HEK293T (cell line): Measurements from ENCODE around the gene ADGRA3.

ENCODE experiments used
- ARNT ChIP-seq: fragments of 450-650 bp; IDR thresholded peaks from 2 replicates; pipeline ENCODE4 v1.6.1; 2017; ENCODE audit warnings: mild to moderate bottlenecking
- FOXK2 ChIP-seq: fragments of 450-650 bp; IDR thresholded peaks from 2 replicates; pipeline ENCODE4 v1.6.1; 2016; ENCODE audit warnings: mild to moderate bottlenecking
- FOXM1 ChIP-seq: fragments of 450-650 bp; IDR thresholded peaks from 2 replicates; pipeline ENCODE4 v1.6.1; 2017; ENCODE audit warnings: mild to moderate bottlenecking, borderline replicate concordance
- SUZ12 ChIP-seq: fragments of 450-650 bp; IDR thresholded peaks from 2 replicates; pipeline ENCODE4 v1.6.1; 2016; ENCODE audit warnings: mild to moderate bottlenecking

DNA sequence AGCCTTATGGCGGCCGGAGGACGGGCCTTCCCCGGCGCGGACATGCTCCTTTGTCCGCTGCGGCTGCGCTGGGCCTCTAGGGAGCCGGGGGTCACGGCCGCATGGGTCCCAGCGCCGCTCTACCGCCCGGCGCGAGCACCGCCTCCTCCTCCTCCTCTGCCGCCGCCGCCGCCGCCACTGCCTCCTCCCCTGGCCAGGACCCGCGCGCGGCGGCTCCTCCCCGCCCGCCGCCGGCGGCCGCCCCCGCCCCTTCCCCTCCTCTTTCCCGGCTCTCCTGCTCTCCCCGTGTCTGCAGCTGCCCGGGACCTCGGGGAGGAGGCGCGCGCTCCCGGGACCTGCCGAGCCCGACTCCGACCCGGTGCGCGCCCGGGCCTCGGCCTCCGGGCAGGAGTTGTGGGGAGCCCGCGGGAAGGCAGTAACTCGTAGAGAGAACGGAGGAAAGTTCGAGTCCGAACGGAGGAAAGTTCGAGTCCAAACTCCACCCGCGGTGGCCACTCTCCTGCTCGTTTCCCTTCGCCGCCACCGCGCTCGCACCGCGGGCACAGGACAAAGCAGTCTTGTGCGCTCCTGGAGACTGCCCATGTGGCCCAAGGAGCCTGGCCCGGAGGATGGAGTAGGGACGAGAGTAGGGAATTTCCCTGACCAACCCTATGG, at the start of gene ADGRA3:
- no peak for TF ChIP-seq ARNT
- TF ChIP-seq SUZ12: no peak
- TF ChIP-seq FOXK2: no peak
- TF ChIP-seq FOXM1: no peak
